ENCODE results near the gene E2F8. TPM values are rescaled to one million over a fixed set of nuclear protein-coding genes. Genes with fewer than 3 reads are reported as not detected.

Gene E2F8
- total RNA-seq, 1 donor from 2014 or later = 5.2 TPM

DNA sequence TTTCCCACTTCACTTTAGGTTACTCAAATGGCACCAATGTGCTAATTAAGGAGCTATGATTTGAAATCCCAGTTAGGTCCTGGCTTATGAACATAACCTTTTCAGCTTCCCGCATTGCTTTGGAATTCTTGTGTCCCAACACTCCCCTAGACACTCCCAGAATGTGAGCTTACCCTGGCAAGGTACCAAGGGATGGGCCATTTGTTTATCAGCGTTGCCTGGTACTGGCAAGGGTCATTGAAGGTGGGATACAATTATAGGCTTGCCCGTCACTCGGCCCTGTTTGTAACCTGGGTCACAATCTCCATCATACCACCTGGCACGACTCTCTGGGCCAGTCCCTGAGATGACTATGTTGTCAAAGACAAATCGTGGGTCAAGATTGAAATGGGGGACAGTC lies 44.3 kb downstream of the E2F8 start:
- no peak for DNase-seq (ENCODE audit: low spot score in 2 of 2, unreplicated experiment in 2 of 2)
- no peaks in the 10 kb centered on the region for H3K36me3 Mint-ChIP-seq
- H3K4me1 Mint-ChIP-seq = peaks cover 23% of the 10 kb centered on the region
- H3K4me3 Mint-ChIP-seq = no peak overlapping the region
- H3K27ac Mint-ChIP-seq = no peak overlapping the region
- H3K27me3 Mint-ChIP-seq (ENCODE audit: low read depth) = peaks cover 1% of the 10 kb centered on the region
- TF ChIP-seq, protein P1, sequence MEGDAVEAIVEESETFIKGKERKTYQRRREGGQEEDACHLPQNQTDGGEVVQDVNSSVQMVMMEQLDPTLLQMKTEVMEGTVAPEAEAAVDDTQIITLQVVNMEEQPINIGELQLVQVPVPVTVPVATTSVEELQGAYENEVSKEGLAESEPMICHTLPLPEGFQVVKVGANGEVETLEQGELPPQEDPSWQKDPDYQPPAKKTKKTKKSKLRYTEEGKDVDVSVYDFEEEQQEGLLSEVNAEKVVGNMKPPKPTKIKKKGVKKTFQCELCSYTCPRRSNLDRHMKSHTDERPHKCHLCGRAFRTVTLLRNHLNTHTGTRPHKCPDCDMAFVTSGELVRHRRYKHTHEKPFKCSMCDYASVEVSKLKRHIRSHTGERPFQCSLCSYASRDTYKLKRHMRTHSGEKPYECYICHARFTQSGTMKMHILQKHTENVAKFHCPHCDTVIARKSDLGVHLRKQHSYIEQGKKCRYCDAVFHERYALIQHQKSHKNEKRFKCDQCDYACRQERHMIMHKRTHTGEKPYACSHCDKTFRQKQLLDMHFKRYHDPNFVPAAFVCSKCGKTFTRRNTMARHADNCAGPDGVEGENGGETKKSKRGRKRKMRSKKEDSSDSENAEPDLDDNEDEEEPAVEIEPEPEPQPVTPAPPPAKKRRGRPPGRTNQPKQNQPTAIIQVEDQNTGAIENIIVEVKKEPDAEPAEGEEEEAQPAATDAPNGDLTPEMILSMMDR (IDR thresholded peaks at IDR 0.05; ENCODE audit: unreplicated experiment) = no peak
- no peaks in the 10 kb centered on the region for H3K9me3 Mint-ChIP-seq

DNA sequence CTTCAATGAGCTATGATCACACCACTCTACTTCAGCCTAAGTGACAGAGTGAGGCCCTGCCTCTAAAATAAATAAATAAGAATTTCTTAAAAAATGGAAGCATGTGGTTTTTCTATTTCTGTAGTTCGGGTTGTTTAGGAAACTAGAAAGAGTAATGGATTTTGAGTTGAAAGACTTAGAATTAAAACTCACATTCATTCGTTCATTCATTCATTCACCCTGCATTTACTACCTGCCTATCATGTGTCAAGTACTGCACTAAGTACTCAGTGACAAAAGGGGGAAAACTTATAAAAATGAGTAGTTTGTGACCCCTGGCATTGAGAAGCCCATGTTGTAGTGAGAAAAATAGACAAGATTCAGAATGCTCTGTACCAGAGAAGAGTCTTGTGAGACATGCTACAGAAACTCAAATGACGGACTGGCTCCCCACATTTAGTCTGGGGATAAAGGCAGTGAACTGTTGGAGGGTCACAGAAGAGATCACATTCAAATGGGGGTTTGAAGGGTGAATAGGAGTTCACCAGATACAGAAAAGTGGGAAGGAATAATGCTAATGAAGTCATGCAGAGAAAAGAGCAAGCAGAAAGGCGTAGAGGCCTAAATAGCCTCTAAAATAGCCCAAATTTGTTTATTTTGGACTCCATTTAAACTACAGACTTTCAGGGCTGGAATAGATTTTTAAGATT lies 46.0 kb downstream of the E2F8 start:
- no peak overlapping the region for H3K27ac Mint-ChIP-seq
- no peak overlapping the region for H3K4me3 Mint-ChIP-seq
- peaks cover 10% of the 10 kb centered on the region for H3K4me1 Mint-ChIP-seq
- H3K9me3 Mint-ChIP-seq = no peaks in the 10 kb centered on the region
- TF ChIP-seq, protein P1 (IDR thresholded peaks at IDR 0.05; ENCODE audit: unreplicated experiment) = no peak
- no peak for DNase-seq (ENCODE audit: low spot score in 2 of 2, unreplicated experiment in 2 of 2)
- no peaks in the 10 kb centered on the region for H3K36me3 Mint-ChIP-seq
- peaks cover 1% of the 10 kb centered on the region for H3K27me3 Mint-ChIP-seq (ENCODE audit: low read depth)

DNA sequence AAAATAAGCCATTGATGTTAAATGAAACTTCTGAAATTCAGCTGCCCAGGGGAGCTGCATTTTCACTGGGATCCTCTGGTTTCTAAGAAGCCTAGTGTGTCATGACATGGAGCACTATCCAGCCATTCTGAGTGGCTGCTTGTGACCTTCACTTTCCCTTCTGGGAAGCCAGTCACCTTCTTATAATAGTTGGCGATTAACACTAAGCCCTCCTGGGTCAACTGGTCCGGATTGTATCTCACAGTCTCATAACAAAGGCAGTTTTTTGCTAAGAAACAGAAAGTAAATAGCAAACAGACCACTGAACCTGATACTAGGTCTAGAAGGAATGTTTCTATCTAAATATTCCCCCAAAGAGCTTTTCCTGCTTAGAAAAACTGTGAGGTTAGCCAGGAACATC lies 46.8 kb downstream of the E2F8 start:
- no peak overlapping the region for H3K4me3 Mint-ChIP-seq
- TF ChIP-seq, protein P1 (IDR thresholded peaks at IDR 0.05; ENCODE audit: unreplicated experiment) = no peak

DNA sequence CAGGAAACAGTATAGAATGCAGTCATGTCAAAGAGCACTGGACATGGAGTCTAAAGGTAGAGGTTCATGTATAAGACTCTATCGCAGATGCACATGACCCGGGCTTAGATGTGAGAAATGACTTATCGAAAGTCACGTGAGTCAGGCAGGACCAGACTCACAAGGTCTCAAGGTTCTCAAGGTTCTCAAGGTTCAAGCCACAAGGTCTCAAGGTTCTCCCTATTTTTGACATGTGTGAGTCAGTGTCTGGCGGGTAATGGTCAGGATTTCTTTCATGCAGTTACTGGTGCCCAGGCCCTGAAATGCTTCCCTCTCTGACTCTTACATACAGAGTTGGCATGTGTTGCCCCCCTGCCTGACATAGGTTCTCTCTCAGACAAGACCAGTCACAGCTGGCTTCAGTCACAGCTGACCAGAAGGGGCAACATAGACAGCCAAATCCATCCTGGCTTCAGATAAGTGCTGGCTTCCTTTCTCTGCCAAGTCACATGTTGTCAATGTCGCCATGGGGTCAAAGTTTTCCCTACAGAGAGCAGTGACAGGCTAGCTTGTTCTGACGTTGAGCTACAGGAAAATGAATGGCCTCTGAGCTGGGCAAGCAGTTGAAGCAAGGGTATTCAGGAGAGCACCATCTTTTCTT lies 49.1 kb downstream of the E2F8 start:
- Mint-ChIP-seq H3K9me3 (no peaks in the 10 kb centered on the region), H3K4me1 (peaks cover 3% of the 10 kb centered on the region), H3K36me3 (no peaks in the 10 kb centered on the region), H3K27me3 (ENCODE audit: low read depth) (no peaks in the 10 kb centered on the region), H3K4me3 (no peak overlapping the region), H3K27ac (no peak overlapping the region)
- TF ChIP-seq, protein P1 (IDR thresholded peaks at IDR 0.05; ENCODE audit: unreplicated experiment) = no peak
- no peak for DNase-seq (ENCODE audit: low spot score in 2 of 2, unreplicated experiment in 2 of 2)

More for the DNA sequence above, 46.8 kb downstream of the E2F8 start:
- Mint-ChIP-seq H3K9me3 (no peaks in the 10 kb centered on the region), H3K27me3 (ENCODE audit: low read depth) (peaks cover 1% of the 10 kb centered on the region), H3K36me3 (no peaks in the 10 kb centered on the region), H3K4me1 (peaks cover 3% of the 10 kb centered on the region), H3K27ac (no peak overlapping the region)
- DNase-seq (ENCODE audit: low spot score in 2 of 2, unreplicated experiment in 2 of 2) = no peak

DNA sequence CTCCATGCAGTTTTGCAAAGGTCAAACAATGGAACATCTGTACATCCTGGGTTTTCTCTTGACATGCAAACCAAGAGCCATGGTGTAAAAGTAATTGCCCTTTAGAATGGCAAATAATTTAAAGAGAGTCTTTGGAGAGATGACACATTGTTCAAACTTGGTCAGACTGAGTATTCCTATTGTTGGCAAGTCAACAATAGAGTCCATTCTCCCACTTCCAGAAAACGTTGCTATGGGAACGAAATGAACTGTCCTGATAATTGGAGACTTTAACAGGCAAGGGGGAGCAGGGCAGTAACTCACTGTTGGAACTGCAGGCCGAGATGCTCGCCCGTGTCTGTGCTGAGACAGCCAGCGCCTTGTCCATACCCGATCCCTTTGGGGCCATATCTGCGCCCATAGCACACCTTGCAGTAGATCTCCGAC lies 52.9 kb downstream of the E2F8 start:
- no peak for DNase-seq (ENCODE audit: low spot score in 2 of 2, unreplicated experiment in 2 of 2)
- Mint-ChIP-seq H3K36me3 (no peaks in the 10 kb centered on the region), H3K4me3 (no peak overlapping the region), H3K9me3 (no peaks in the 10 kb centered on the region), H3K27ac (no peak overlapping the region), H3K27me3 (ENCODE audit: low read depth) (no peaks in the 10 kb centered on the region), H3K4me1 (no peaks in the 10 kb centered on the region)
- TF ChIP-seq, protein P1 (IDR thresholded peaks at IDR 0.05; ENCODE audit: unreplicated experiment) = no peak

All from mesothelial cell of epicardium (in vitro differentiated cells).